ENCODE results near the gene ZFAND3. TPM values are rescaled to one million over a fixed set of nuclear protein-coding genes. Genes with fewer than 3 reads are reported as not detected.
"Not testable (repeated sequence)": the region's sequence is repeated elsewhere in the genome, so short reads cannot be mapped to it uniquely, and the experiment has no call there.

The ZFAND3 gene
- total RNA-seq, 2 experiments from 2014 or later = 34.4 to 37.0 TPM

DNA sequence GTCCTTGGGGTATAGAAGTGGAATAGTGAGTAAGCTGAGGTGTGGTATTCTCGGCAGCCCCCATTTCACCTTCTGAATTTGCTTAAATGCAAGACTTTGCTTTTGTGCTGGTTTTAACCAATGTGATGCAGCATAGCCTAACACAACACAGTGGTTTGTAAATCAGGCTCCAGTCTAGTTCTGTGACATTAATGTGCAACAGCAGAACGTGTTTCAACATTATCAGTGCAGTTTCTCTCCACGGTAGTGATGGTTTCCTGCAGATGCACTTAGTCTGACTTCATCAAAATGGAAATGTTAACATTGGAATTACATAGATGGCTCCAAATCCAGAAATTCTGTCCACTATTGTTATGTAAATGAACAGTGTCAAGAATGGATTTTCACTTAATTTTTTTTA, 139.5 kb downstream of the ZFAND3 start:
- DNase-seq (no peak), ATAC-seq (ENCODE audit: poor library complexity) (no peak)
- Mint-ChIP-seq H3K27me3 (no peaks in the 10 kb centered on the region), H3K9me3 (no peaks in the 10 kb centered on the region), H3K27ac (no peak overlapping the region), H3K4me3 (no peak overlapping the region), H3K36me3 (ENCODE audit: low read depth) (peaks cover 14% of the 10 kb centered on the region), H3K4me1 (ENCODE audit: low read depth) (peaks cover 48% of the 10 kb centered on the region)
- ChIA-PET POLR2A (no interaction called here), CTCF (interaction anchor here (1.0 kb wide), 1 partner anchor 14 kb away, joined by 3 read pairs; no protein-coding TSS in a partner anchor)
- no peaks in the 10 kb centered on the region for H3K27me3 ChIP-seq (ENCODE audit: control insufficient read depth in 1 of 2, insufficient read depth in 2 of 2, low read length in 2 of 2)
- no peaks in the 10 kb centered on the region for H3K9me3 ChIP-seq (ENCODE audit: control insufficient read depth in 1 of 2, insufficient read depth in 1 of 2, low read length in 2 of 2)
- TF ChIP-seq, protein P1, sequence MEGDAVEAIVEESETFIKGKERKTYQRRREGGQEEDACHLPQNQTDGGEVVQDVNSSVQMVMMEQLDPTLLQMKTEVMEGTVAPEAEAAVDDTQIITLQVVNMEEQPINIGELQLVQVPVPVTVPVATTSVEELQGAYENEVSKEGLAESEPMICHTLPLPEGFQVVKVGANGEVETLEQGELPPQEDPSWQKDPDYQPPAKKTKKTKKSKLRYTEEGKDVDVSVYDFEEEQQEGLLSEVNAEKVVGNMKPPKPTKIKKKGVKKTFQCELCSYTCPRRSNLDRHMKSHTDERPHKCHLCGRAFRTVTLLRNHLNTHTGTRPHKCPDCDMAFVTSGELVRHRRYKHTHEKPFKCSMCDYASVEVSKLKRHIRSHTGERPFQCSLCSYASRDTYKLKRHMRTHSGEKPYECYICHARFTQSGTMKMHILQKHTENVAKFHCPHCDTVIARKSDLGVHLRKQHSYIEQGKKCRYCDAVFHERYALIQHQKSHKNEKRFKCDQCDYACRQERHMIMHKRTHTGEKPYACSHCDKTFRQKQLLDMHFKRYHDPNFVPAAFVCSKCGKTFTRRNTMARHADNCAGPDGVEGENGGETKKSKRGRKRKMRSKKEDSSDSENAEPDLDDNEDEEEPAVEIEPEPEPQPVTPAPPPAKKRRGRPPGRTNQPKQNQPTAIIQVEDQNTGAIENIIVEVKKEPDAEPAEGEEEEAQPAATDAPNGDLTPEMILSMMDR (IDR thresholded peaks at IDR 0.05) = no peak
- intact Hi-C loops (cut with DNase I, micrococcal nuclease) = no loop called here
- peaks cover 6% of the 10 kb centered on the region for H3K4me1 ChIP-seq (ENCODE audit: insufficient read depth, low read length)
- no peaks in the 10 kb centered on the region for H3K36me3 ChIP-seq (ENCODE audit: insufficient read depth, low read length)
- no peak overlapping the region for H3K27ac ChIP-seq (ENCODE audit: low read depth in 1 of 2, low read length in 2 of 2)
- no peak overlapping the region for H3K4me3 ChIP-seq (ENCODE audit: low read length)

DNA sequence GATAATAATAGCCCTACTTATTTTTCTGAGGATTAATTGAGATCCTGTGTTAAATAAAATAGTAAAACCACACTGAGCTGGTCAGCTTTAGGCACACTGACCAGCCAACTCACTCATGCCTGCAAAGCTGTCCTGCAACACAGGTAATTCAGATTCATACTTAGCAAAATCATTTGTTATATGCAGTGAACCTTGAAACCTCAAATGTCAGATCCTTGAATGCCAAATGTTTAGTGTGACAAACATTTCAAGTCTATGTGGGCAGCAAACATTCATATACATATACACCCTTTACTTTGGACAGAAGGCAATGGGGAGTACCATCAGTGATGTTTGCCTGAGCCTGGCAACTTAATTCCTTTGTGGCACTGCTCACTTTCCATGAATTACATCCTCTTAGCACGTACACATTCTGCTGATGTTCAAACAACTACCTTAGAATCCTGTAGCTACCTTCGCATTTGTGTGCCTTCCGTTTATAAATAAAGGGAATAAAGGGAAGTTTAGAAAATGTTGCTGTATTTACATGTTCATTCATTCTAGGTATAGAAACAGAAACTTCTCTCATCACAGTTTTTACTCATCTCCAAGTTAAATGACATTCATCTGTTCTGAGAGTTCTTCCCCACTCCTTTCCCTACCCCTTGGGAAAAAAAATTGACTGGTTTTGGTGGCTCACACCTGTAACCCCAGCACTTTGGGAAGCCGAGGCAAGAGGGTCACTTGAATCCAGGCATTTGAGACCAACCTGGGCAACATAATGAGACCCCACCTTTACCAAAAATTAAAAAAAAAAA, 140.8 kb downstream of the ZFAND3 start:
- no peaks in the 10 kb centered on the region for H3K27me3 Mint-ChIP-seq
- no peaks in the 10 kb centered on the region for H3K27me3 ChIP-seq (ENCODE audit: control insufficient read depth in 1 of 2, insufficient read depth in 2 of 2, low read length in 2 of 2)
- no peaks in the 10 kb centered on the region for H3K9me3 ChIP-seq (ENCODE audit: control insufficient read depth in 1 of 2, insufficient read depth in 1 of 2, low read length in 2 of 2)
- peaks cover 61% of the 10 kb centered on the region for H3K4me1 Mint-ChIP-seq (ENCODE audit: low read depth)
- no peak overlapping the region for H3K27ac Mint-ChIP-seq
- no peaks in the 10 kb centered on the region for H3K9me3 Mint-ChIP-seq
- no peak overlapping the region for H3K4me3 ChIP-seq (ENCODE audit: low read length)
- no peaks in the 10 kb centered on the region for H3K36me3 ChIP-seq (ENCODE audit: insufficient read depth, low read length)
- peaks cover 20% of the 10 kb centered on the region for H3K36me3 Mint-ChIP-seq (ENCODE audit: low read depth)
- no peak overlapping the region for H3K4me3 Mint-ChIP-seq
- TF ChIP-seq, protein P1 (IDR thresholded peaks at IDR 0.05) = no peak
- no peak for DNase-seq
- ChIA-PET POLR2A (interaction anchor here (0.7 kb wide), 1 partner anchor 38 kb away, joined by 3 read pairs; no protein-coding TSS in a partner anchor), CTCF (no interaction called here)
- peaks cover 6% of the 10 kb centered on the region for H3K4me1 ChIP-seq (ENCODE audit: insufficient read depth, low read length)
- intact Hi-C loops (cut with DNase I, micrococcal nuclease) = no loop called here
- H3K27ac ChIP-seq (ENCODE audit: low read depth in 1 of 2, low read length in 2 of 2) = no peak overlapping the region
- no peak for ATAC-seq (ENCODE audit: poor library complexity)

DNA sequence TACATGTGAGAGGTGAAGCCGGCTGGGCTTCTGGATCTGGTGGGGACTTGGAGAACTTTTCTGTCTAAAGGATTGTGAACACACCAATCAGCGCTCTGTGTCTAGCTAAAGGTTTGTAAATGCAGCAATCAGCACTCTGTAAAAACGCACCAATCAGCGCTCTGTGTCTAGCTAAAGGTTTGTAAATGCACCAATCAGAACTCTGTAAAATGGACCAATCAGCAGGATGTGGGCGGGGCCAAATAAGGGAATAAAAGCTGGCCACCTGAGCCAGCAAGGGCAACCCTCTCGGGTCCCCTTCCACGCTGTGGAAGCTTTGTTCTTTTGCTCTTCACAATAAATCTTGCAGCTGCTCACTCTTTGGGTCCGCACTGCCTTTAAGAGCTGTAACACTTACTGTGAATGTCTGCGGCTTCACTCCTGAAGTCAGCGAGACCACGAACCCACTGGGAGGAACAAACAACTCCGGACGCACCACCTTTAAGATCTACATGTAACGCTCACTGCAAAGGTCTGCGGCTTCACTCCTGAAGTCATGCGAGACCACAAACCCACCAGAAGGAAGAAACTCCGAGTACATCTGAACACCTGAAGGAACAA, 143.1 kb downstream of the ZFAND3 start:
- ATAC-seq (ENCODE audit: poor library complexity); H3K4me1 ChIP-seq (ENCODE audit: insufficient read depth, low read length); intact Hi-C loops (cut with DNase I, micrococcal nuclease); H3K36me3 ChIP-seq (ENCODE audit: insufficient read depth, low read length); H3K27me3 Mint-ChIP-seq; H3K4me3 ChIP-seq (ENCODE audit: low read length); H3K4me3 Mint-ChIP-seq; H3K27me3 ChIP-seq (ENCODE audit: control insufficient read depth in 1 of 2, insufficient read depth in 2 of 2, low read length in 2 of 2); CTCF ChIA-PET; H3K9me3 ChIP-seq (ENCODE audit: control insufficient read depth in 1 of 2, insufficient read depth in 1 of 2, low read length in 2 of 2); H3K27ac ChIP-seq (ENCODE audit: low read depth in 1 of 2, low read length in 2 of 2); H3K9me3 Mint-ChIP-seq: not testable (repeated sequence)
- Mint-ChIP-seq H3K27ac (peak overlapping the region; percentile 18), H3K36me3 (ENCODE audit: low read depth) (peaks cover 35% of the 10 kb centered on the region), H3K4me1 (ENCODE audit: low read depth) (peaks cover 77% of the 10 kb centered on the region)
- peak in 5 of 14 experiments; percentile 1 to 29 (median 14) for DNase-seq
- POLR2A ChIA-PET = interaction anchor here (1.1 to 1.2 kb wide), 2 partner anchors 17 to 53 kb away, joined by 3 to 4 read pairs; no protein-coding TSS in a partner anchor
